Natural killer cell treated with Interleukin-12 subunit alpha and Interleukin-12 subunit beta and Interleukin-15 and Interleukin-18, amount 100 ng/mL, for 72 hours (primary cell): ENCODE data around the gene USP43. TPM values are rescaled to one million over a fixed set of nuclear protein-coding genes. Genes with fewer than 3 reads are reported as not detected.
A peak's percentile ranks its signal among the peaks of the same experiment; 100 is the strongest.
"Not testable (repeated sequence)": the region's sequence is repeated elsewhere in the genome, so short reads cannot be mapped to it uniquely, and the experiment has no call there.

ENCODE experiments used
- ATAC-seq, 2 donors: fragments of 150-1000 bp; cut with Tn5 transposase in 1 of 2; sonication (Bioruptor Pico), chemical (Tn5 transposase) in 1 of 2; 2 replicates each; pipeline ENCODE4 v1.10.0; 2021
- DNase-seq: peaks from one replicate; pipeline ENCODE4 v3.0.0; 2022; ENCODE audit warnings: low spot score
- H3K27ac Mint-ChIP-seq, 2 donors: 1 replicate in 1 of 2; 2 replicates in 1 of 2; pipeline ENCODE4 v1.8.0; 2022; ENCODE audit warnings: mixed read lengths in 2 of 2, mild to moderate bottlenecking in 1 of 2, moderate library complexity in 1 of 2
- H3K27me3 Mint-ChIP-seq, 2 donors: 1 replicate in 1 of 2; 2 replicates in 1 of 2; pipeline ENCODE4 v1.8.0; 2022; ENCODE audit warnings: mixed read lengths in 2 of 2
- H3K36me3 Mint-ChIP-seq: one replicate; pipeline ENCODE4 v1.8.0; 2022; ENCODE audit warnings: mixed read lengths
- H3K4me1 Mint-ChIP-seq, 2 donors: 1 replicate in 1 of 2; 2 replicates in 1 of 2; pipeline ENCODE4 v1.8.0; 2022; ENCODE audit warnings: low read depth in 2 of 2, mixed read lengths in 2 of 2, mild to moderate bottlenecking in 1 of 2
- H3K4me3 Mint-ChIP-seq: one replicate; pipeline ENCODE4 v1.8.0; 2022; ENCODE audit warnings: mixed read lengths
- H3K9me3 Mint-ChIP-seq: 2 replicates; pipeline ENCODE4 v1.8.0; 2022; ENCODE audit warnings: mixed read lengths
- total RNA-seq, 2 donors: library from RNA; stranded (reverse); gene quantifications; one replicate each; pipeline ENCODE4 v1.2.3, GENCODE V29; 2022

Gene USP43, protein sequence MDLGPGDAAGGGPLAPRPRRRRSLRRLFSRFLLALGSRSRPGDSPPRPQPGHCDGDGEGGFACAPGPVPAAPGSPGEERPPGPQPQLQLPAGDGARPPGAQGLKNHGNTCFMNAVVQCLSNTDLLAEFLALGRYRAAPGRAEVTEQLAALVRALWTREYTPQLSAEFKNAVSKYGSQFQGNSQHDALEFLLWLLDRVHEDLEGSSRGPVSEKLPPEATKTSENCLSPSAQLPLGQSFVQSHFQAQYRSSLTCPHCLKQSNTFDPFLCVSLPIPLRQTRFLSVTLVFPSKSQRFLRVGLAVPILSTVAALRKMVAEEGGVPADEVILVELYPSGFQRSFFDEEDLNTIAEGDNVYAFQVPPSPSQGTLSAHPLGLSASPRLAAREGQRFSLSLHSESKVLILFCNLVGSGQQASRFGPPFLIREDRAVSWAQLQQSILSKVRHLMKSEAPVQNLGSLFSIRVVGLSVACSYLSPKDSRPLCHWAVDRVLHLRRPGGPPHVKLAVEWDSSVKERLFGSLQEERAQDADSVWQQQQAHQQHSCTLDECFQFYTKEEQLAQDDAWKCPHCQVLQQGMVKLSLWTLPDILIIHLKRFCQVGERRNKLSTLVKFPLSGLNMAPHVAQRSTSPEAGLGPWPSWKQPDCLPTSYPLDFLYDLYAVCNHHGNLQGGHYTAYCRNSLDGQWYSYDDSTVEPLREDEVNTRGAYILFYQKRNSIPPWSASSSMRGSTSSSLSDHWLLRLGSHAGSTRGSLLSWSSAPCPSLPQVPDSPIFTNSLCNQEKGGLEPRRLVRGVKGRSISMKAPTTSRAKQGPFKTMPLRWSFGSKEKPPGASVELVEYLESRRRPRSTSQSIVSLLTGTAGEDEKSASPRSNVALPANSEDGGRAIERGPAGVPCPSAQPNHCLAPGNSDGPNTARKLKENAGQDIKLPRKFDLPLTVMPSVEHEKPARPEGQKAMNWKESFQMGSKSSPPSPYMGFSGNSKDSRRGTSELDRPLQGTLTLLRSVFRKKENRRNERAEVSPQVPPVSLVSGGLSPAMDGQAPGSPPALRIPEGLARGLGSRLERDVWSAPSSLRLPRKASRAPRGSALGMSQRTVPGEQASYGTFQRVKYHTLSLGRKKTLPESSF
- under 1 TPM; 0.59 to 0.95 TPM for total RNA-seq

DNA sequence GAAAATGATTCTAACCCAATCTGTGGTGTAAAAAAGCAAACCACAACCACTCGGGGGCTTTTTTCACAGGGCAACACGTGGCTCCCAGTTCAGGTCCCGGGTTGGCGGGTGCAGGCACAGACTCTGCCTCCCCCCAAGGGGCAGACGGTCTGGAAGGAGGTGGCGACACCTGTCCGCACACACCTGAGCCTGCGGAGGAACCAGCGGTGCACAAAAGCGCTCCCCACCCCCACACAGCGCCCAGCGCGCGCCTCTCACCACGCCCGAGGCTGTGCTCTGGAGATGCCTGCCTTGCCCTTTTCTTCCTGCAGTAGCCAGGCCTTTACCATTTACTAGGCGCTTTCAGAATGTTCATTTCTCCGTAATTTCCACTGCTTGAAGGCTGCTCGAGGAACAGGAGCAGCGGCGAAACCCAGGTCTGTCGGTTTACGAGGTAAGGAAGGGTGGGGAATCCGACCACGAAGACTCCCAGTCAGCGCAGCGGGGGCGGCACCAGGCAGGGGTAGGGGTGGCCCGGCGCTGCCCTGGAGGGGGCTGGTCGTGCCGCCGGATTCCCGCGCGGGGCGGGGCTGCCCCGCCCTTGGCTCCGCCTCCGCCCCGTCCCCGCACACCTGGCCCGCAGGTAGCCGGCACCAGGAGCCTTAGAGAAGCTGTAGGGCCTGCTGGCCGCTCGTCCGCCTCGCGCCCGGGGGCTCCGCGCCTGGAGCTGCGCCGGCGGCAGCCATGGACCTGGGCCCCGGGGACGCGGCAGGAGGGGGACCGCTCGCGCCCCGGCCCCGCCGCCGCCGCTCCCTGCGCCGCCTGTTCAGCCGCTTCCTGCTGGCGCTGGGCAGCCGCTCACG is at the start of gene USP43:
Gene USP43 (plus strand): TSS at position 608 of the 842 bp plus-strand sequence. CDS start 116 bp downstream, at position 724.
- no peak for DNase-seq
- H3K27ac Mint-ChIP-seq, result no peak within 1 kb of the TSS

DNA sequence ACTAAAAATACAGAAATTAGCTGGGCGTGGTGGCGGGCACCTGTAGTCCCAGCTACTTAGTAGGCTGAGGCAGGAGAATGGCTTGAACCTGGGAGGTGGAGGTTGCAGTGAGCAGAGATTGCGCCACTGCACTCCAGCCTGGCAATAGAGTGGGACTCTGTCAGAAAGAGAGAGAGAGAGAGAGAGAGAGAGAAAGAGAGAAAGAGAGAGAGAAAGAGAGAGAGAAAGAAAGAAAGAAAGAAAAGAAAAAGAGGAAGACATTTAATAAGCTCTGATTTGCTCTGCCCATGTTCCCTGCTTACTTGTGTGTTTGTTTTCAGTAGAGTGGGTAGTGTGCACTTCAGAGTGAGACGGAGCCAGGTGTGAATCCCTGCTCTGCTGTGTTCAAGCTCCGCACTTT is 47.7 kb upstream of the USP43 start:
- not testable (repeated sequence) for H3K4me3 Mint-ChIP-seq, H3K9me3 Mint-ChIP-seq, H3K4me1 Mint-ChIP-seq, ATAC-seq, H3K36me3 Mint-ChIP-seq, DNase-seq, H3K27ac Mint-ChIP-seq
- H3K27me3 Mint-ChIP-seq, result peaks cover 11 to 23% of the 10 kb centered on the region in 2 donors

More for the DNA sequence above, at the start of gene USP43:
- Mint-ChIP-seq H3K4me3 (peak within 1 kb of the TSS; percentile 79), H3K27me3 (peaks cover 17 to 22% of the 10 kb centered on the region in 2 donors), H3K4me1 (peaks cover 20 to 23% of the 10 kb centered on the region in 2 donors), H3K9me3 (no peaks in the 10 kb centered on the region), H3K36me3 (peaks cover 4% of the 10 kb centered on the region)
- ATAC-seq, result peak; percentile 75 to 79

DNA sequence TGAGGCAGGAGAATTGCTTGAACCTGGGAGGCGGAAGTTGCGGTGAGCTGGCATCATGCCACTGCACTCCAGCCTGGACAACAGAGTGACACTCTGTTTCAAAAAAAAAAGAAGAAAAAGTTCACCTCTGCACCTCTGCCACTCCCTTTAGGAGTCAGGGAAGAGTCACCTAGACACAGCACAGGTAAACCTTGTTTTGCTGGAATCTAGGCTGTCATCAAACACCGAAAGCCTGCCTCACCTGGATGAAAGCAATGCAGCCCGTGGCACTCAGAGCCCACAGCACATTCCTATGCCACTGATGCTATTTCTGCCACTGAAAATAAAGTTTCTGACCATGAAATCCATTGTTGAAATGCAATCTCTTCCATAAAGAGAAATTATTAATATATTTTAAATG is 46.7 kb upstream of the USP43 start:
- no peaks in the 10 kb centered on the region for H3K4me1 Mint-ChIP-seq
- no peaks in the 10 kb centered on the region for H3K36me3 Mint-ChIP-seq
- ATAC-seq, result no peak
- no peak for DNase-seq
- peaks cover 11 to 18% of the 10 kb centered on the region in 2 donors for H3K27me3 Mint-ChIP-seq
- no peak overlapping the region for H3K27ac Mint-ChIP-seq
- H3K4me3 Mint-ChIP-seq, result no peak overlapping the region
- no peaks in the 10 kb centered on the region for H3K9me3 Mint-ChIP-seq

DNA sequence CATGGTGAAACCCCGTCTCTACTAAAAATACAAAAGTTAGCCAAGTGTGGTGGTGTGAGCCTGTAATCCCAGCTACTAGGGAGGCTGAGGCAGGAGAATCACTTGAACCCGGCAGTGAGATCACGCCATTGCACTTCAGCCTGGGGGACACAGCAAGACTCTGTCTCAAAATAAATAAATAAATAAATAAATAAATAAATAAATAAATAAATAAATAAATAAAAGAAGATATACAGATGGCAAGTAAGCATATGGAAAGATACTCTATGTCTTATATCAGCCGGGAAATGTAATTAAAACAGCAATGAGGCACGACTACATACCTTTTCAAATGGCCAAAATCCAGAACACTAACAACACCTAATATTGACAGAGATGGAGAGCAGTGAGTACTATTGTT is 40.7 kb upstream of the USP43 start:
- not testable (repeated sequence) for DNase-seq, ATAC-seq, H3K27ac Mint-ChIP-seq, H3K4me1 Mint-ChIP-seq, H3K36me3 Mint-ChIP-seq, H3K9me3 Mint-ChIP-seq, H3K4me3 Mint-ChIP-seq
- peaks cover 8 to 18% of the 10 kb centered on the region in 2 donors for H3K27me3 Mint-ChIP-seq

DNA sequence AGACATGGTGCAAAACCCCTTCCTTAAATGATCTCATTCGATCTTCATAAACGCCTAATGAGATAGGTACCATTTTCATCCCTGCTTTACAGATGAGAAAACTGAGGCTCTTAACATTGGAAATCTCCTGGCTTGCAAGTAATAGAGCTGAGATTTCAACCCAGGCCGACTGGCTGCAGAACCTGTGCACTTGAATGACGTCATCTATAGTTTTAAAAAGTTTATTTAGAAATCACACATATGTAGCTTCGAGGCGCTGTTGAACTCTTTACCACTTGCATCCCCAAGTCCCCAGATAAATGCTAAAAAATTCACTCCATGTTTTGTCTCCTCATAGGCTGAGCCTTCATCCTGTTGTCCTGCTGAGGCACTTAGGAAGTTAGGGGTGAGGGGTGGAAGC is 38.9 kb upstream of the USP43 start:
- Mint-ChIP-seq H3K27ac (no peak overlapping the region), H3K9me3 (no peaks in the 10 kb centered on the region), H3K4me3 (no peak overlapping the region), H3K4me1 (no peaks in the 10 kb centered on the region), H3K36me3 (no peaks in the 10 kb centered on the region), H3K27me3 (peaks cover 8 to 23% of the 10 kb centered on the region in 2 donors)
- no peak for ATAC-seq
- DNase-seq, result no peak

DNA sequence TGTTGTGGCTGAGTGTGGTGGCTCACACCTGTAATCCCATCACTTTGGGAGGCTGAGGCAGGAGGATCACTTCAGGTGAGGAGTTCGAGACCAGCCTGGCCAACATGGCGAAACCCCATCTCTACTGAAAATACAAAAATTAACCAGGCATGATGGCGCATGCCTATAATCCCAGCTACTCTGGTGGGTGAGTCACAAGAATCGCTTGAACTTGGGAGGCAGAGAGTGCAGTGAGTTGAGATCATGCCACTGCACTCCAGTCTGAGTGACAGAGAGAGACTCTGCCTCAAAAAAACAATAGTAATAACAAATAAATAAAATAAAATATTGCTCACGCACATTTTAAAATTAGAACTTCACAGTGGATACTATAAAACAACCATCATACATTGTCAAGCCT is 38.3 kb upstream of the USP43 start:
- H3K4me3 Mint-ChIP-seq, H3K9me3 Mint-ChIP-seq, H3K27ac Mint-ChIP-seq, H3K36me3 Mint-ChIP-seq, H3K4me1 Mint-ChIP-seq, DNase-seq, ATAC-seq: not testable (repeated sequence)
- peaks cover 10 to 23% of the 10 kb centered on the region in 2 donors for H3K27me3 Mint-ChIP-seq

DNA sequence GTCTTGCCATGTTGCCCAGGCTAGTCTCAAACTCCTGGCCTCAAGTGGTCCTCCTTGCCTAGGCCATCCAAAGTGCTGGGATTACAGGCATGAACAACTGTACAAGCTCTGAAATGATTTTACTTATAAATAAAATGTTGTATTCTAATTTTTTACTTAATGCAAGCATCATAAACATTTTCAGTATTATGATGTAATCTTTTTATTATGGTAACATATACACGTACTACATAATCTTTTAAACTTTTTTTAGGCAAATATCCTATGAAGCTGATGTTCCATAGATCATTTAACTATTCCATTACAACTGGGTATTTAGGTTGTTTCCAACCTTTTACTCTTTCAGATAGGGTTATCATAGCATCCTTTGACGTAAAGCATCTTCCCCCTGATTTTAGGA is 33.8 kb upstream of the USP43 start:
- Mint-ChIP-seq H3K27me3 (peaks cover 13 to 14% of the 10 kb centered on the region in 2 donors), H3K27ac (no peak overlapping the region), H3K4me3 (no peak overlapping the region), H3K9me3 (no peaks in the 10 kb centered on the region), H3K36me3 (no peaks in the 10 kb centered on the region), H3K4me1 (no peaks in the 10 kb centered on the region)
- DNase-seq, result no peak
- no peak for ATAC-seq

DNA sequence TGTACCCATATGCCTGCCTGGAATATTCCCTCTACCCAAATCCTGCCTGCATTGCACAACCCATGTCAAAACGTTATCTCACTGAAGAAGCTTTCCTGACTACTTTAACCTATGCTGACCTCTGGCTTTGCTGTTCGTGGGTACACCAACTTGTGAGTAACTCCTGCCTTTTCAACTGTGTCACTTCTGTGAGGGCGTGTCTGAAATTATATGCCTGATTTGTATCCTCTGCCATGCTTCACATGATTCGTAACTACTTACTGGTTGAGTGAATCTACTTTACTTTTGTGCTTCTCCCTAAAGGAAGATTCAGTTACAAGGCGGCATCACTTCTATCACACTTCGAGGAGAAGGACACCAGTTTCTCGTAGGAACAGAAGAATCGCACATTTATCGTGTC is 33.3 kb upstream of the USP43 start:
- peaks cover 13 to 14% of the 10 kb centered on the region in 2 donors for H3K27me3 Mint-ChIP-seq

DNA sequence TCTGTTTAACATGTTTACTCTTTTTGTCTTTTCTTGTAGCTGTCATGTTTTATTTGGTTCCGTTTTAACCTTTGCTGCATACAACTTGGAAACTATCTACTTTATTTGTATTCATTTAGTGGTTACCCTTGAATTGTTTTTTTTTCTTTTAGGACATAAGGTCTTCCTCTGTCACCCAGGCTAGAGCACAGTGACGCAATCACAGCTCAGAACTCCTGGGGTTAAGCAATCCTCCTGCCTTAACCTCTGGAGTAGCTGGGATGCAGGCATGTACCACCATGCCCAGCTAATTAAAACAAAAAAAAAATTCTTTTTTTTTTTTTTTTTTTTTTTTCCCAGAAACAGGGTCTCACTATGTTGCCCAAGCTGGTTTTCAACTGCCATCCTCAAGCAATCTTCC is 29.8 kb upstream of the USP43 start:
- no peak overlapping the region for H3K27ac Mint-ChIP-seq
- H3K4me3 Mint-ChIP-seq, result no peak overlapping the region
- DNase-seq (no peak), ATAC-seq (no peak)
- no peaks in the 10 kb centered on the region for H3K36me3 Mint-ChIP-seq
- no peaks in the 10 kb centered on the region for H3K9me3 Mint-ChIP-seq
- H3K27me3 Mint-ChIP-seq, result peaks cover 0 to 9% of the 10 kb centered on the region in 2 donors
- H3K4me1 Mint-ChIP-seq, result no peaks in the 10 kb centered on the region

More for the DNA sequence above, 33.3 kb upstream of the USP43 start:
- Mint-ChIP-seq H3K36me3 (no peaks in the 10 kb centered on the region), H3K4me3 (no peak overlapping the region), H3K27ac (no peak overlapping the region), H3K4me1 (no peaks in the 10 kb centered on the region), H3K9me3 (no peaks in the 10 kb centered on the region)
- DNase-seq (no peak), ATAC-seq (no peak)

DNA sequence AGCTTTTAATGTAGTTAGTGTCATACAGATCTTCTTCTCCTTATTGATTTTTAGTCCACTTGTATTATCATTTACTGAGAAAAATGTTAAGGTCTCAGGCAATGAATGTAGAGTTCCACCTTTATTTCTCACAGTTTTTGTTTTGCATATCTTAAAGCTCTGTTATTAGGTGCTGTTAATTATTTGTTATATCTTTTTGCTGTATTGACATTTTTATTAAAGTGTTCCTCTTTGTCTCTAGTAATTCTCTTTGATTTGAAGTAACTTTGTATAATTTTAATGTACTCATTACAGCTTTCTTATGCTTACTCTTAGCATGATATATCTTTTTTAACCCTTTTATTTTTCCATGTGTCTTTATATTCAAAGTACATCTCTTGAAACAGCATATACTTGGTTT is 22.4 kb upstream of the USP43 start:
- H3K27me3 Mint-ChIP-seq, result peaks cover 7 to 14% of the 10 kb centered on the region in 2 donors
- peaks cover 0 to 6% of the 10 kb centered on the region in 2 donors for H3K4me1 Mint-ChIP-seq
- H3K36me3 Mint-ChIP-seq, result peaks cover 22% of the 10 kb centered on the region
- no peak overlapping the region for H3K4me3 Mint-ChIP-seq
- ATAC-seq (no peak), DNase-seq (no peak)
- H3K9me3 Mint-ChIP-seq, result no peaks in the 10 kb centered on the region
- H3K27ac Mint-ChIP-seq, result no peak overlapping the region

DNA sequence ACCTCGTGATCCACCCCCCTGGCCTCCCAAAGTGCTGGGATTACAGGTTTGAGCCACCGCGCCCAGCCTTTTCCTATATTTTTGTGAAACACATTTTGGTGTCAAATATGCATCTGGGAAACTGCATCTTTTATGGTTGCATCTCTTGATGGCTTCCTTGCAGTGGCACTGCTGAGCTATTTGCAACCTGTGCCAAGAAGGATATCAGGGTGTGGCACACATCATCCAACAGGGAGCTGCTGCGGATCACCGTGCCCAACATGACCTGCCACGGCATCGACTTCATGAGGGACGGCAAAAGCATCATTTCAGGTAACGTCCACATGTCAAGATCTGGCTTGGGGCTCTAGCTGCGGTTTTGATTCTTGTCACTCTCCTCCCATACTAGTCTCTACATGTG is 16.8 kb upstream of the USP43 start:
- no peak overlapping the region for H3K4me3 Mint-ChIP-seq
- H3K27me3 Mint-ChIP-seq, result peaks cover 16 to 22% of the 10 kb centered on the region in 2 donors
- H3K27ac Mint-ChIP-seq, result no peak overlapping the region
- ATAC-seq, result no peak
- H3K9me3 Mint-ChIP-seq, result no peaks in the 10 kb centered on the region
- H3K36me3 Mint-ChIP-seq, result peaks cover 20% of the 10 kb centered on the region
- peaks cover 0 to 6% of the 10 kb centered on the region in 2 donors for H3K4me1 Mint-ChIP-seq
- DNase-seq, result no peak

DNA sequence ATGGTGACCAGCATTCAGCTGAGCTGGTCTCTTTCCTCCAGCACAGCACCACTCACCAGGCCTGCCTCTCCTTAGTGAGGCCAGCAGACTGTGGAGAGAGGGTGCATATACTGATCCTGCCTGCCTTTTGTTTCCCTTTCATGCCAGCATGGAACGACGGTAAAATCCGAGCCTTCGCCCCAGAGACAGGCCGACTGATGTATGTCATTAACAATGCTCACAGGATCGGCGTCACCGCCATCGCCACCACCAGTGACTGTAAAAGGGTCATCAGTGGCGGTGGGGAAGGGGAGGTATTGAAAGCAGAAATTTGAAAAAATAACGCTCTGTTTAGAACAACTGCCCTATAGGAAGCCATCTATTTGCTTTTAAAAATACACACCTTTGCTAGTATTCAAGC is 12.6 kb upstream of the USP43 start:
- no peaks in the 10 kb centered on the region for H3K4me1 Mint-ChIP-seq
- no peak for DNase-seq
- H3K27ac Mint-ChIP-seq, result no peak overlapping the region
- no peaks in the 10 kb centered on the region for H3K36me3 Mint-ChIP-seq
- peaks cover 20 to 28% of the 10 kb centered on the region in 2 donors for H3K27me3 Mint-ChIP-seq
- no peaks in the 10 kb centered on the region for H3K9me3 Mint-ChIP-seq
- H3K4me3 Mint-ChIP-seq, result no peak overlapping the region
- no peak for ATAC-seq

DNA sequence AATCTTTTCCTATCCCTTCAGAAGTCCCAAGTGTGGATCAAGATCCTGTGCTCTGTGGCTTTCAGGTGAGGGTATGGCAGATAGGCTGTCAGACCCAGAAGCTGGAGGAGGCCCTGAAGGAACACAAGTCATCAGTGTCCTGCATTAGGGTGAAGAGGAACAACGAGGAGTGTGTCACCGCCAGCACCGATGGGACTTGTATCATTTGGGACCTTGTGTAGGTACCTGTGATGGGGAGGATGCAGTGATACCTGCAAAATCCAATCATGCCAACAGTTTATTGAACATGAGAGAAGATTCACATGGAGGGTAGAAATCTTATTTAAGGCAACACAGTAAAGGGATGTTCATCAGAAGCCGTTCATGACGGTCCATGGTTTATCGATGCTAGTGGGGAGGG is 10.0 kb upstream of the USP43 start:
- no peak for ATAC-seq
- Mint-ChIP-seq H3K4me3 (no peak overlapping the region), H3K4me1 (no peaks in the 10 kb centered on the region), H3K9me3 (no peaks in the 10 kb centered on the region), H3K27ac (no peak overlapping the region), H3K36me3 (no peaks in the 10 kb centered on the region), H3K27me3 (peaks cover 18 to 36% of the 10 kb centered on the region in 2 donors)
- no peak for DNase-seq
